SU-DHL-6 (cell line): ENCODE measurements around the gene AGFG1.

ENCODE experiments used
- EZH2phosphoT487 ChIP-seq: fragments of 200-600 bp; sonication (generic), shearing (Covaris generic); conservative IDR thresholded peaks from 2 replicates; pipeline ENCODE4 v1.6.1; 2018; ENCODE audit warnings: mild to moderate bottlenecking, antibody characterized with exemption, low read length, moderate library complexity, mixed read lengths
- TF ChIP-seq, protein P1 (sequence below): fragments of 200-600 bp; sonication (generic); IDR thresholded peaks from one replicate; pipeline ENCODE4 v1.5.1; 2017; ENCODE audit warnings: antibody characterized with exemption, mild to moderate bottlenecking, low read length, moderate library complexity; ENCODE audit not compliant: insufficient read depth, poor library complexity, severe bottlenecking

- TF ChIP-seq, protein P1, sequence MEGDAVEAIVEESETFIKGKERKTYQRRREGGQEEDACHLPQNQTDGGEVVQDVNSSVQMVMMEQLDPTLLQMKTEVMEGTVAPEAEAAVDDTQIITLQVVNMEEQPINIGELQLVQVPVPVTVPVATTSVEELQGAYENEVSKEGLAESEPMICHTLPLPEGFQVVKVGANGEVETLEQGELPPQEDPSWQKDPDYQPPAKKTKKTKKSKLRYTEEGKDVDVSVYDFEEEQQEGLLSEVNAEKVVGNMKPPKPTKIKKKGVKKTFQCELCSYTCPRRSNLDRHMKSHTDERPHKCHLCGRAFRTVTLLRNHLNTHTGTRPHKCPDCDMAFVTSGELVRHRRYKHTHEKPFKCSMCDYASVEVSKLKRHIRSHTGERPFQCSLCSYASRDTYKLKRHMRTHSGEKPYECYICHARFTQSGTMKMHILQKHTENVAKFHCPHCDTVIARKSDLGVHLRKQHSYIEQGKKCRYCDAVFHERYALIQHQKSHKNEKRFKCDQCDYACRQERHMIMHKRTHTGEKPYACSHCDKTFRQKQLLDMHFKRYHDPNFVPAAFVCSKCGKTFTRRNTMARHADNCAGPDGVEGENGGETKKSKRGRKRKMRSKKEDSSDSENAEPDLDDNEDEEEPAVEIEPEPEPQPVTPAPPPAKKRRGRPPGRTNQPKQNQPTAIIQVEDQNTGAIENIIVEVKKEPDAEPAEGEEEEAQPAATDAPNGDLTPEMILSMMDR, result no peak
- TF ChIP-seq EZH2phosphoT487, result no peak
Observed at GRCh38 chr2:227539465-227539956, 67.6 kb downstream of the AGFG1 start.
